ENCODE results near the gene HNRNPU. TPM values are rescaled to one million over a fixed set of nuclear protein-coding genes. Genes with fewer than 3 reads are reported as not detected.
A peak's percentile ranks its signal among the peaks of the same experiment; 100 is the strongest.

HNRNPU gene
- 567 TPM for total RNA-seq

DNA sequence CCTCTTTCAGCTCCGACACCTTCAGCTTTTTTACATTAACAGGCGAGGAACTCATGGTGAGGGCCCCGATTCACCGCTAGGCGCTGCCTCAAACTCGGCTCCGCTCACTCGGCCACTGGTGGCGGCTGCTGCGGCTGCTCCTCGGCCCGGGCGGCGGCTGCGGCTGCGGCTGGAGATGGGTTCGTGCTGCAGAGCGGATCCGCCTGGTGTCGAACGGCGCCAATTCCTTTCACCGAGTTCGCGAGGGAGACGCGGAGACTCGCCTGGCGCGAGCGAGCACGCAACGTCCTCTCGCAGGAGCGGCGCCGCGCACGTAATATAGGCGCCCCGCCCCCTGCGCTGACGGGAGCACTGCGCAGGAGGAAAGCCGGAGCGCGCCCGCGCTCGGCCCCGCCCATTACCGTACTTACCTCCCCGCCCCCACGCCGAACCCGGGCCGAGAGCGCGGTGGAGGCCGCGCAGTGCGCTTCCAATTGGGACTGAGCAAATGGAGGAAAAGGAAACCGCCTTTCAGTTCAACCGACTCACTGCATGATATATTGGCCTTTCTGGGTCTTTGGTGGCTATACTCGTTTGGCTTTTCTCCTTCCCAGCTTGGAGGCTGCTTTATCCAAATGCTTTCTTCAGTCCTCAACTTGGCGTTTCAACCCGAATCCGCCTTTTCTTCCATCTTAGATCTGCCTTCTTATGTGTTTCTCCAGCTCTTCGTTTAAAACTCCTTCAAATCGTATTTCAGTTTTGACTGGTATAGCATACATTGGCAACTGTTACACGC, at the start of gene HNRNPU:
Gene HNRNPU (minus strand): TSS at position 291 of the 775 bp plus-strand sequence. CDS start 236 bp downstream, at position 55.
- peak; percentile 84 to 90 for DNase-seq (ENCODE audit: low spot score in 2 of 2)
- no peak for FAIRE-seq

DNA sequence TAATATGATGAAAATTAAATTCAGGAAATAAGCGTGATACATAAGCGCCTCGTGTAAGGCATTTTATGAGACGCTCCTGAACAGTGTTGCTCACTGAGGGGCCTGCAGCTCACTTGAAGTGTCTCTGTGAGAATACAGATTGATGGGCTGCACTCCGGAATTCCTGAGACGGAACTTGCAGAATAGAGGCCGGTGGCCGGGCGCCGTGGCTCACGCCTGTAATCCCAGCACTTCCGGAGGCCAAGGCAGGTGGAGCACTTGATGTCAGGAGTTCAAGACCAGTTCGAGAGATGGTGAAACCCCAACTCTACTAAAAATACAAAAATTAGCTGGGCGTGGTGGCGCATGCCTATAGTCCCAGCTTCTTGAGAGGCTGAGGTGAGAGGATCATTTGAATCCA, 49.5 kb upstream of the HNRNPU start:
- FAIRE-seq, result no peak

DNA sequence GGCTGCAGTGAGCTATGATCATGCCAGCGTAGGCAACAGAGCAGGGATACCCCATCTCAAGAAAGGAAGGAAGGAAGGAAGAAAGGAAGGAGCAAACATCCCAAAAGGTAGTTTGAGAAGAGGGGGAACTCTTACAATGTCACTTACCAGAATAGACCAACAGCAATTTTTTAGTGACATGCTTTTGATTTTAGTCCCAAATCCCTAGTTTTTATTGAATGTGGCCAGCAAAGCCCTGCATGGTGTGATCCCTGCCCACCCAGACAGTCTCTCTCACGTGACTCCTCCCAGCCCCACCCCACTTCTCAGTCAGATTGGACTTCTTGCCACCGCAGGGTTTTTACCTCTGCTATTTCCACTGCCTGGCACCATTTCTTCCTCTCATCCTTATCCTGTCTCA, 39.8 kb upstream of the HNRNPU start:
- DNase-seq (ENCODE audit: low spot score in 2 of 2) (no peak), FAIRE-seq (no peak)

More for the DNA sequence above, 49.5 kb upstream of the HNRNPU start:
- no peak for DNase-seq (ENCODE audit: low spot score in 2 of 2)

DNA sequence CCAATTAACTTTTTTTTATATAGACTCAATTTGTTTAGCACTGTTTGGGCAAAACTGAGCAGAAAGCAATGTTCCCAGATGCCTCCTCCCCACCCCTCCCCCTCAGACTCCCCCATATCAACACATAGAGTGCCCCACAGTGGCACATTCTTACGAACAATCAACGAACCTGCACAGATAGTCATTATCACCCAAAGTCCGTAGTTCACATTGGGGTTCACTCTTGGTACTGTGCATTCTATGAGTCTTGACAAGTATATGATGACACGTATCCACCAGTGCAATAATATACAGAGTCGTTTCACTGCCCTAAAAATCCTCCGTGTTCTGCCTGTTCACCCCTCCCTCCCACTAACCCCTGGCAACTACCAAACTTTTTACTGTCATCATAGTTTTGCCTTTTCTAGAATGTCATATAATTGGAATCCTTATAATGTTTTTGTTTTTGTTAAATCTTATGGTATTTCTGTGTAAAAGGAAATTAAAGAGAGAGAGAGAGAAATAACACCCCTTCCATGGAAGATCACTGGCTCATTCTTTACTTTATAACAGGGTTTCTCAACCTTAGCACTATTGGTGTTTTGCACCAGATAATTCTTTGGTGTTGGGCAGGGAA, 37.2 kb upstream of the HNRNPU start:
- FAIRE-seq, result no peak
- no peak for DNase-seq (ENCODE audit: low spot score in 2 of 2)

DNA sequence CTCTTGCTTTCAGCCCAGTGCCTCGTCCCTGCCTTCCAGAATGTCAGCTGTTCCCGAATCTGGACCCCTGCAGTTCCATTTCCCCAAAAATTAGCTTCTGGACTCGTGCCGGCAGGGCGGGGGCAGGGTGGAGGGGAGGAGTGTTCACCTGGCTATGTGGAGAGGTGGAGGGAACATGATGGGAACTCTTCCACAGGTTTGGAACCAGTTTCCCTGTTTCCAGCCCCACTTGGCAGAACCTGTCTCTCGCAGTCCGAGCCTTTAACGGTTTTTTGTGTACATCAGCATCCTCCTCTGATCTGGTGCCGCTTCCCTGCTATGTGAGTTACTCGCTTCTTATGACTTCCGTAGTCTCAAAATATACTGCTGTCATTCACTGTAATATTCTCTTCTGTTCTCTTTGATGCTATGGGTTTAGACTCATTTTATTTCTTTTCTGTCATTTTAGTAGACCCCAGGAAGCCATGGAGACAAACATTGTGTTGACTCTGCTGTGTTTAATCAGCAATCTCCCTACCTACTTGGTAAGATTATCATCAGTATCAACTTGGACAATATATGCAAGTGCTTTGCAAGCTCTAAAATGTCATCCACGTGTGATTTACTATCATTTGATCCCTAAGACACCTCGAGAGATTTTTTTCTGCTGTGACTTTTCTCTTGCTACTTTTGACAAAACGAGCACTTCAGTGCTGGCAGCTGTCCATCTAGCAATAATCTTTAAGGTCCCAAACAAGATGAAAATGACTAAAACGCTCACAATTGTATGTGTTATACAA, 33.3 kb upstream of the HNRNPU start:
- DNase-seq (ENCODE audit: low spot score in 2 of 2) (no peak), FAIRE-seq (no peak)

DNA sequence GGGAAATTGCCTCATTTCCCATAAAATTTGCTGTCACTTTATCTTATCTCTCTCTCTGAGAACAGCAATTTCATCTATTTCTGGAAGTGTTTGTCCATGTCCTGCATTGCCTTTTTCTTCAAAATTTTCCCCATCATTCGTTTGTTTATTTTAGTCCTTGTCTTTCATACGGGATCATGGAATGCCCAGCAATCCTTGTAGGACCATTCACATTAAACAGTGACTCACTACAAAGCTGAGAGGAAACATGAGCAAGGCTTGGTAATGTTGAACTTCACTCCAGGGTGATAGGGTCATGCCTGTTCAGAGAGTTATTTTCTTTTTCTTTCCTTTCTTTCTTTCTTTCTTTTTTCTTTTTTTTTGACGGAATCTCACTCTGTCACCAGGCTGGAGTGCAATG, 32.2 kb upstream of the HNRNPU start:
- DNase-seq (ENCODE audit: low spot score in 2 of 2) (no peak), FAIRE-seq (no peak)

DNA sequence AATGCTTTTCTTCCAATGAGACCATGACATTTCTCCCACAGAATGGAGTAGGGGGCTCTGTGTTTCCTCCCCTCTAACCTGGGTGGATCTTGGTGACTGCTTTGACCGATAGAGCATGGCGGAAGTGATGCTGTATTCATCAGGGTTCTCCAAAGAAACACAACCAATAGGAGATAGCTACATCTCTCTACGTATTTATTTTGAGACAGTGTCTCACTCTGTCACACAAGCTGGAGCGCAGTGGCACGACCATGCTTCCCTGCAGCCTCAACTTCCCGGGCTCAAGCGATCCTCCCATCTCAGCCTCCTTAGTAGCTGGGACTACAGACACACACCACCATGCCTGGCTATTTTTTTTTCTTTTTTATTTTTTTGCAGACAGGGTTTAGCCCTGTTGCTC, 29.5 kb upstream of the HNRNPU start:
- DNase-seq (ENCODE audit: low spot score in 2 of 2), result no peak
- FAIRE-seq, result no peak

DNA sequence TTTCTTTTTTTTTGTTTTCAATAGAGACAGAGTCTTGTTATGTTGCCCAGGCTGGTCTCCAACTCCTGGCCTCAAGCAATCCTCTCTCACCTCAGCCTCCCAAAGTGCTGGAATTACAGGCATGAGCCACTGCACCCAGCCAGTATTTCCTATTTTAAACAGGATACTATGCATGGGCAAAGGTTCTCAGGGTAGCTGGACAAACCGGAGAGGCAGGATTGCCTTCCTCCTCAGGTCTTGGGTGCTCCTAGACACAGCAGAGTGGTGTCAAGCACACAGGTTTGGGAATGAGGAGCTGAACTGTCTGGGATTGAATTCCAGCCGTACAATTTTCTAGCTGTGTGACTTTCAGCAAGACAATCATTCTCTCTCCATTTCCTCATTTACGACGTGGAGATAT, 22.9 kb upstream of the HNRNPU start:
- no peak for FAIRE-seq
- no peak for DNase-seq (ENCODE audit: low spot score in 2 of 2)

DNA sequence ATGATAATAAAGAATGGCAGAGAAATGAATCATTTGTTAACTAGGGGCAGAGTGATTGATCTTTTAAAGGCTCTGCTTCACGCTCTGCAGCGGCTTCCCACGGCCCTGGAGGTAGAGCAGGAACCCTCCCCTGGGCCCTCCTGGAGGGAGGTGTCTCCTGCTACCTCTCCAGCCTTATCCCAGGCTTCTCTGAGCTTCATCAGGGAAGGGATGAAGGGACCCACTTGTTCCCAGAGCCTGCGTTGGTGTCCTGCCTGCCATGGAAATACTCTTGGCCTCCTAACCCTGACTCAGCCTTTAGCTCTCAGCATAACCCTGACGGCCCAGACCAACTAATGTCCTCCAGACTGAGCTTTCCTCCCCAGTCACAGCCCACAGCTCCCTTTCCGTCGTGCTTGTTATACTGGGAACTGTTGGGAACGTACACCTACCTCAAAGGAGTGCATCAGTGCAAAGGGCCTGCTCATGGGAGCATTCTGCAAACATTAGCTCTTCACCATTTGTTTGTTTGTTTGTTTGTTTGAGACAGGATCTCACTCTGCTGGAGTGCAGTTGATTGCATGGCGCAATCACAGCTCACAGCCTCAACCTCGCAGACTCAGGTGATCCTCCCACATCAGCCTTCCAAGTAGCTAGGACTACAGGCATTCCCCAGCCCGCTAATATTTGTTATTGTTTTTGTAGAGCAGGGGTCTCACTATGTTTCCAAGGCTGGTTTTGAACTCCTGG, 17.4 kb upstream of the HNRNPU start:
- FAIRE-seq, result no peak
- DNase-seq (ENCODE audit: low spot score in 2 of 2), result no peak

DNA sequence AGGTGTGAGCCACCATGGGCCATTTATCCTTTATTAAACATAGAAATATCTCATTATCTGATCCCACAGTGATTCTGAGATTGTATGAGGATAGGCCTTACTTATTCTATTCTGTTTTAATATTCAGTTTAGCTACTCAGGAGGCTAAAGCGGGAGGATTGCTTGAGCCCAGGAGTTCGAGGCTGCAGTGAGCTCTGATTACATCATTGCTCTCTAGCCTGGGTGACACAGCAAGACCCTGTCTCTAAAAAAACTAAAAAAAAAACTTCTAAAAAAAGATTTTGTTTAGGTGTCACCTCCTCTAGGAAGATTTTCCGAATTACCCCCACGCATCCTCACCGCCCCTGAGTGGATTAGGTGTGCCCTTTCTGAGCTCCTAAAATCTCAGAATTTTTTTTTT, 14.3 kb upstream of the HNRNPU start:
- FAIRE-seq (no peak), DNase-seq (ENCODE audit: low spot score in 2 of 2) (no peak)

DNA sequence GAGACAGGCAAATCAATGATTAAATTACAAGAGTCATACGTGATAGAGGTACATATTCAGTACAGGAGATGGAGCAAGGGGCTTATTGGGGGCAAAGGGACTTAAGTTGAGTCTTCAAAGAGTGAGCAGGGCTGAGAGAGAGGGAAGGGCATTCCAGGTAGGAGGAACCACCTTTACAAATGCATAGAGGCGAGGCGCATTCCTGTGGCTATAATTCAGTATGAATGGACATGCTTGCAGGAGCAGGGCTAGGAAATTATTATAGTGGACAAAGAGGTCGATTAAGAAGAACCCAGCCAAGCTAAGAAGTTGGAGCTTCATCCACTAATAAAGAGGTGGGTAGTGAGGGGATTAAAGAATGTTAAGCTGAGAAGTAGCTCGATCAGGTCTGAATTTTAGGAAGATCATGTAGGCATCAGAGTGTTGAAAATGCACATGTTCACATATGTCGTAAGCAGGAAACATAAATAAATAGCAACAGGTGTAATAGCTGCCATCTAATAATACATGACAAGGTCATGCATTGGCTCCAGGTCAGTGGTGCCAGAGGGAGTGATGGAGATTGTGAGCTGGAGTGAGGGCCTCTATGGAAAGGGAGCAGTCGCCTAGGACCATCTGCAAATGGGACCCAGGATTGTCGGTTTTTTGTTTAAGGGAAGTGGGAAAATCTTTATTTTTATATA, 12.0 kb upstream of the HNRNPU start:
- FAIRE-seq, result no peak
- DNase-seq (ENCODE audit: low spot score in 2 of 2), result no peak

DNA sequence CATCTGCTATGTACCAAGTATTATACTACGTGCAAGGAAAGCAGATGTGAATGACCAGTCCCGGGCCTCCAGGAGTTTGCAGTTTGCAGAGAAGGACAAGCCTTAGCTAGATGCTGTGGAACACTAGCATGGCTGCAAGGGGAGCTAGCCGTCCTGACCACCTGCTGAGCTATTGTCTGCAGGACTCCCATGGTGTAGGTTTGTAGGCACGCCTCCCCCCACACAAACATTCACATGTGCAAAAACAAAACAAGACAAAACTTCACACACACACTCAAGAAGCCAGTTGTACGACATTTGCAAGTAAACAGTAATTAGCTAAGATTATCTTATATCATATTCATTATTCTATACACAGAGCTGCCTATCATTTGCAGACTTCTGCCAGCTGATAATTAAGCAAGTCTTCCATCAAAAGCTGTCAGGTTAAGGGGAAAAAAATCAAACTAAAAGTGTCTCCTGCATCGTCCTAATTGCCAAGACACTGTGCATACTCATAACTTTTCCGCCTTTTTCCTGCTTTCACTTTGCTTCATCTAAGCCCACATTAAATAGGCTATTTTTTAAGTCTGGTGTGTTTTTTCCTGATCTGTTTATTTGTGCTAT, 10.7 kb upstream of the HNRNPU start:
- DNase-seq (ENCODE audit: low spot score in 2 of 2) (no peak), FAIRE-seq (no peak)

DNA sequence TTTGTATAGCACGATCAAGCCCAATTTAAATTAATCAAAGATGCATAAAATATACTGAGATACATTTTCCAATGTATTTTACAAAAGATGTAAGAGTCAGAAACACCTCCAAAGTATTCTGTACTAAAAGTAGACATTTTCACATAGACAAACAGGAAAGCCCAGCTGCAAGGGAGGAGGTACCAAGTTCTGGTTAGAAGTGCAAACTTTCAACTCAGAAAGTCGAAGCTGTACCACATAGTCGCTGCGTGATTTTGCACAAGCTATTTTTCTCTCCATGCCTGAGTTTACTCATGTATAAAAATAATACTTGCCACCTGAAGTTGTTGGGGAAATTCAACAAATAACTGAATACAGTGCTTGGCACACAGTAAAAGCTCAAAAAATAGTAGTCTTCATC, 5.6 kb upstream of the HNRNPU start:
- DNase-seq (ENCODE audit: low spot score in 2 of 2), result no peak
- no peak for FAIRE-seq

DNA sequence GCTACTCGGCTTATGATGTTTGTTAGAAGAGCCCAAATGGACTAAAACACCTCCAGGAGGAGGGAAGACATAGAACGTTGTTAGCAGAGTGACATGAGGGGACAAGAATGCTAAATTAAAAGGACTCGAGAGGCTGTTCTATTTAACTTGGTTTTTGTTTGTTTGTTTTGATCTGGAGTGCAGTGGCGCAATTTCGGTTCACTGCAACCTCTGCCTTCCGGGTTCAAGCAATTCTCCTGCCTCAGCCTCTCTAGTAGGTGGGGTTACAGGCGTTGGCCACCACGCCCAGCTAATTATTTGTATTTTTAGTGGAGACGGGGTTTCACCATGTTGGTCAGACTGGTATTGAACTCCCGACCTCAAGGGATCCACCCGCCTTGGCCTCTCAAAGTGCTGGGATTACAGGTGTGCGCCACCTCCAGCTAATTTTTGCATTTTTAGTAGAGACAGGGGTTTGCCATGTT, 5.1 kb upstream of the HNRNPU start:
- FAIRE-seq (no peak), DNase-seq (ENCODE audit: low spot score in 2 of 2) (no peak)

DNA sequence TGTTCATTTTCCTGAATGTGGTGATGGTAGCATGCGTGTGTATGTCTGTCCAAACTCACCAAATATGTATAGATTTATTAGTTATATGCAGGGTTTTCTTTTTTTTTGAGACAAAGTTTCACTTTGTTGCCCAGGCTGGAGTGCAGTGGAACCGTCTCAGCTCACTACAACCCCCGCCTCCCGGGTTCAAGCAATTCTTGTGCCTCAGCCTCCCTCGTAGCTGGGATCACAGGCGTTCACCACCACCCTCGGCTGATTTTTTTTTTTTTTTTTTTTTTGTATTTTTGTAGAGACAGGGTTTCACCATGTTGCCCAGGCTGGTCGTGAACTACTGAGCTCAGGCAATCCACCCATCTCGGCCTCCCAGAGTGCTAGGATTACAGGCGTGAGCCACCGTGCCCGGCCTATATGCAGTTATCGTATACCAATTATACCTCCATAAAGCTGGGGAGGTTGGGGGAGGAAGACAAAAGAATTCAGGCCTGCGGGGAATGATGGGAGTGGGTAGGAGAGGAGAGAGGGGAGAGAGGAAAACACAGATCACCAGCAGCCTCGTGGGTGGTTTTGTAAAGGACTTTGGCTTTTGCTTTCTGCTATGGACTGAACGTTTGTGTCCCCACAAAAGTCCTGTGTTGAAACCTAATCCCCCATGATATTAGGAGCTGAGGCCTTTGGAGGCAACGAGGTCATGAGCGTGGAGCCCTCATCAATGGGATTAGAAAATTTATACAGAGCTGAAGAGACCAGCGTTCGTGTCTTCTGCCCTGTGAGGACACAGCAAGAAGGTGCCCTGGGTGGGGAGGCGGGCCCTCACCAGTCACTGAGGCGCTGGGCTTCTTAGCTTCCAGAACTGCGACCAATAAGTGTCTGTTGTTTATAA, 4.4 kb upstream of the HNRNPU start:
- no peak for DNase-seq (ENCODE audit: low spot score in 2 of 2)
- FAIRE-seq, result no peak

DNA sequence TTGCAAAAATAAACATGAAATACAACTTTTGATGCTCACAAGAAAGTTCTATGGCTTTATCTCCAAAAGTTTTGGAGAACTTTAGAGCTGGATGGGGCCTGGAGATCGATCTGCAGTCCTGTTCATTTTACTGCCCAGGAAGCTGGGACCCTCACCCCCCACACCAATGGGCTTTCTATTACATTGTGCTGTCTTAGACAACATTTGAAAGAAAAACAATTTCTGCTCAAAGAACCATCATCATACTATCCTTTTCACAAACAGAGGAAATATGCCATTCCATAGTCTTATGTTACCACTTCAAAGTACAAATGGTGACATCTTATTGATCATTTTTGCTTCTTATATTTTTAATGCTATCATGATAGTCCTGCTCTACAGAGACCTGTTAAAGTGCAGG, 2.0 kb upstream of the HNRNPU start:
- no peak for DNase-seq (ENCODE audit: low spot score in 2 of 2)
- no peak for FAIRE-seq

DNA sequence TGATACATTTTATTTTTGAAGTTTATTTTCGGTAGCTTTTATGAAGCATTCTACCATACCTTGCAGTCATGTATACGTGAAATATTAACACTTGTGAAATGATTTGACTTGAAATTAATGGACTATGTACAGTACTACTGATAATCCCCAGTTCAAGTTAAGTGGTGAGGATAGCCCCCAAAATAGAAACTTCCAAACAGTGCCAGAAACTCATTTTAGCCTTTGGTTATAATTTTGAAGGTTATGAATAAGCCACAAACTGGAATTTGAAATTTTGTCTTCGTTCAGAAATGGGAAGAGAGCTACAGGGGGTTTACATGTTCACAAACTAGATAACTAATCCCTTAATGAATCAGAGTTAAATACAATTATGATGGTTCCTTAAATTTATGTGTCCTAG, 1.5 kb upstream of the HNRNPU start:
- DNase-seq (ENCODE audit: low spot score in 2 of 2) (no peak), FAIRE-seq (no peak)

DNA sequence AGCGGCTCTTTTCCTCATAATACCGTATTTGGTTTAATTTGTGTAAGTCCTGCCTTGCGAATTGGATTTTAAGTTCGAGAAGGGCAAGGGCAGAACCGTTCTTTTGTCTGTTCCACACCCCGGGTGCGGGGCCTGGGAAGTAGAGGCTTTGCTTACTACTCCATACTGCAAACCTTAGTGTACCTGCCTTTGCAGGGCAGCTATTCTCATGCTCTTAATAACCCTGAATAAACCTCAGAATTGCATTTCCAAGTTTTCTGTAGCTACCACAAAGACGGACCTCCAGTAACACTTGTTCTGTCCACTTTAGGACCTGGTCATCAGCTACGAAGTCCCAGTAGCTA, 657 bp upstream of the HNRNPU start:
- no peak for DNase-seq (ENCODE audit: low spot score in 2 of 2)
- no peak for FAIRE-seq

Measured in frontal cortex (tissue), 4 donors.